AG04450 (cell line): Measurements from ENCODE around the gene G6PC2. TPM values are rescaled to one million over a fixed set of nuclear protein-coding genes. Genes with fewer than 3 reads are reported as not detected.

ENCODE experiments used
- CTCF ChIA-PET: fragments of 300-600, 350-600 bp; formaldehyde crosslinking; extraction: SDS; loops from one replicate; lab custom pipeline; 2022; ENCODE audit warnings: antibody characterized with exemption, inconsistent platforms; lab: Charles Lee
- POLR2A ChIA-PET: fragments of 350-600 bp; formaldehyde crosslinking; extraction: SDS; loops from one replicate; lab custom pipeline; 2021; ENCODE audit warnings: antibody characterized with exemption, inconsistent platforms; lab: Yijun Ruan, JAX
- DNase-seq: peaks from one replicate; pipeline ENCODE4 v3.0.0-alpha.2; 2011; ENCODE audit warnings: low read depth, low spot score
- H3K27ac ChIP-seq: one replicate; pipeline ENCODE4 v1.5.1; 2012; ENCODE audit warnings: low read depth, low read length, control low read depth
- H3K27me3 ChIP-seq: one replicate; pipeline ENCODE4 v1.6.0; 2012; ENCODE audit warnings: low read length; ENCODE audit not compliant: control insufficient read depth, insufficient read depth
- H3K4me3 ChIP-seq: 2 replicates; pipeline ENCODE4 v1.5.1; 2011; ENCODE audit warnings: mild to moderate bottlenecking, low read depth, low read length, control low read depth
- H3K9me3 ChIP-seq: 2 replicates; pipeline ENCODE4 v1.5.1; 2012; ENCODE audit warnings: low read length; ENCODE audit not compliant: control insufficient read depth, insufficient read depth
- CTCF ChIP-seq: IDR thresholded peaks from 2 replicates; pipeline ENCODE4 v1.5.1; 2011; ENCODE audit warnings: low read depth, low read length, control low read depth, inconsistent platforms
- polyA plus RNA-seq: library from polyadenylated mRNA; depleted of rRNA; stranded (reverse); fragments of >200 nt; gene quantifications from 2 replicates; pipeline ENCODE4 v1.2.3, GENCODE V29; 2011

Gene G6PC2
- polyA plus RNA-seq, 1 experiment, result not detected

GRCh38 chr2:168912901-168913369 lies 11.8 kb downstream of the G6PC2 start:
- Histone ChIP-seq H3K27ac (no peak overlapping the region), H3K9me3 (no peaks in the 10 kb centered on the region), H3K27me3 (peaks cover 12% of the 10 kb centered on the region), H3K4me3 (peak overlapping the region; percentile 40)
- POLR2A ChIA-PET, result no interaction called here
- no peak for DNase-seq
- CTCF ChIA-PET, result interaction anchor here (0.6 to 0.9 kb wide), 2 partner anchors 36 to 245 kb away, joined by 3 read pairs; no protein-coding TSS in a partner anchor
- TF ChIP-seq CTCF, result no peak

DNA sequence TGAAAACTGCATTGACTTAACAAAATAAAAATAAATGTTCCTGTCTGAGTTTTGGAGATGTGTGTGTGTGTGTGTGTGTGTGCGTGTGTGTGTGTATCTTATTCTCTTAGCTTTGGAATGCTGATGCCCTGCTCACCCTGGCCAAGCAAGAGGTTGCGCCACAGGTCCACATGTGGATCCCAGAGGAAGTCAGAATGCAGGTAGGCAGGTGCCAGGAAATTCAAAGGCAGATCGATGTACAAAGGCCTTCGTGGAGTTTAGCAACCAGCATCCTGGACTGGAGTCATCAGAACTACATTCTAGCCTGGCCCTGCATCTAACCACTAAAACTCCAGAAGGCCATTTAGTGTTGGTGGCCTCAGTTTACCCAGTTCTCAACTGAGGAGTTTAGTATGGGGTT lies 12.4 kb downstream of the G6PC2 start:
- ChIA-PET POLR2A (no interaction called here), CTCF (interaction anchor here (0.6 to 0.9 kb wide), 2 partner anchors 35 to 245 kb away, joined by 3 read pairs; no protein-coding TSS in a partner anchor)
- no peak overlapping the region for H3K27ac ChIP-seq
- DNase-seq, result no peak
- TF ChIP-seq CTCF, result no peak
- H3K27me3 ChIP-seq, result peaks cover 12% of the 10 kb centered on the region
- H3K4me3 ChIP-seq, result no peak overlapping the region
- no peaks in the 10 kb centered on the region for H3K9me3 ChIP-seq

GRCh38 chr2:168915441-168916330 lies 14.6 kb downstream of the G6PC2 start:
- CTCF ChIA-PET, result interaction anchor here (1.0 to 1.7 kb wide), 2 partner anchors 10 to 142 kb away, joined by 3 to 10 read pairs; no protein-coding TSS in a partner anchor
- DNase-seq, result no peak
- H3K27ac ChIP-seq, result no peak overlapping the region
- no peak overlapping the region for H3K4me3 ChIP-seq
- no peaks in the 10 kb centered on the region for H3K9me3 ChIP-seq
- peaks cover 12% of the 10 kb centered on the region for H3K27me3 ChIP-seq
- POLR2A ChIA-PET, result no interaction called here
- no peak for TF ChIP-seq CTCF

- CTCF ChIA-PET, result interaction anchor here (1.0 kb wide), 1 partner anchor 9 kb away, joined by 3 read pairs; no protein-coding TSS in a partner anchor
- H3K4me3 ChIP-seq, result no peak overlapping the region
- H3K9me3 ChIP-seq, result no peaks in the 10 kb centered on the region
- no peak for DNase-seq
- no peak overlapping the region for H3K27ac ChIP-seq
- peaks cover 12% of the 10 kb centered on the region for H3K27me3 ChIP-seq
- TF ChIP-seq CTCF, result no peak
- POLR2A ChIA-PET, result no interaction called here
Observed at GRCh38 chr2:168916331-168916675, 15.2 kb downstream of the G6PC2 start.

- Histone ChIP-seq H3K9me3 (no peaks in the 10 kb centered on the region), H3K27me3 (no peaks in the 10 kb centered on the region), H3K4me3 (no peak overlapping the region), H3K27ac (no peak overlapping the region)
- peak; percentile 58 for TF ChIP-seq CTCF
- peak; percentile 10 for DNase-seq
- CTCF ChIA-PET, result interaction anchor here (0.7 to 3.7 kb wide), 12 partner anchors 9 to 579 kb away, joined by 3 to 75 read pairs (median 6); partner anchors contain the start of gene SPC25
- POLR2A ChIA-PET, result no interaction called here
Observed at GRCh38 chr2:168920504-168921157, 19.5 kb downstream of the G6PC2 start.
